ENCODE results near the gene CENPB.
"Not testable (repeated sequence)": the region's sequence is repeated elsewhere in the genome, so short reads cannot be mapped to it uniquely, and the experiment has no call there.

CENPB gene, protein sequence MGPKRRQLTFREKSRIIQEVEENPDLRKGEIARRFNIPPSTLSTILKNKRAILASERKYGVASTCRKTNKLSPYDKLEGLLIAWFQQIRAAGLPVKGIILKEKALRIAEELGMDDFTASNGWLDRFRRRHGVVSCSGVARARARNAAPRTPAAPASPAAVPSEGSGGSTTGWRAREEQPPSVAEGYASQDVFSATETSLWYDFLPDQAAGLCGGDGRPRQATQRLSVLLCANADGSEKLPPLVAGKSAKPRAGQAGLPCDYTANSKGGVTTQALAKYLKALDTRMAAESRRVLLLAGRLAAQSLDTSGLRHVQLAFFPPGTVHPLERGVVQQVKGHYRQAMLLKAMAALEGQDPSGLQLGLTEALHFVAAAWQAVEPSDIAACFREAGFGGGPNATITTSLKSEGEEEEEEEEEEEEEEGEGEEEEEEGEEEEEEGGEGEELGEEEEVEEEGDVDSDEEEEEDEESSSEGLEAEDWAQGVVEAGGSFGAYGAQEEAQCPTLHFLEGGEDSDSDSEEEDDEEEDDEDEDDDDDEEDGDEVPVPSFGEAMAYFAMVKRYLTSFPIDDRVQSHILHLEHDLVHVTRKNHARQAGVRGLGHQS

DNA sequence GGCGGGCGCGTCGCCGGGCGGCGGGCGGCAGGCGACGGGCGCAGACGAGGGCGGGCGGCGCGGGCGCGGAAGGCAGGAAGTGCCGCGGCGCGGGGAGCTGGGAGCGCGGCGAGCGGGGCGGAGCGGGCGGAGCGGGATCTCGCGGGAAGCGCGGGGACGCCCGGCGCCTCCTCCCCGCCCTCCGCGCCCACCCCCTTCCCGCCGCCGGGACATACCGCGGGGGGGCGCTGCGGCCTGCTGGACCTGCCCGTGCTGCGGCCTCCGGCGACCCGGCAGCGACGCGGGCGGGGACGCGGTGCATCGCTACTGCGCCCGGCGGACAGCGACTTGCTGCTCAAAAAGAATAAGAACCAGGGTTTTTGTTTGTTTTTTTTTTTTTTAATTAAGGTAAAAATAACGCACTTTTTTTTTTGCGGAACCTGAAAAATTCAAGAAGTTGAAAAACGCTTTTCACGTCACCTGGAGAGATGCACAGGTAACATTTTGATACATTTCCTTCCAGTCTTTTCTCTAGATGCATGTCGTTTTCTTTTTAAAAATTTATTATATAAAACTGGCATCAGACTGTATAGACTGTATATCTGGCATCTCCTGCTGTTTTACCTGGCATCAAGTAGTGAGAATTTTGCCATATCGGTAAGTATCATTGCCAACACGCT lies at the start of gene CENPB:
CENPB (minus strand) TSS at position 76 of the 659 bp plus-strand sequence. CDS start 257 bp downstream, outside the sequence.
- H3K27me3 ChIP-seq (ENCODE audit: insufficient read depth, low read length), result peaks cover 14% of the 10 kb centered on the region
- H3K4me1 ChIP-seq (ENCODE audit: insufficient read depth, low read length), result peaks cover 6% of the 10 kb centered on the region; the same call in 1 of the 2 replicates
- H3K27ac ChIP-seq (ENCODE audit: low read length), result no peak within 1 kb of the TSS
- peak within 1 kb of the TSS; percentile 83 for H3K4me3 ChIP-seq (ENCODE audit: low read length)
- no peaks in the 10 kb centered on the region for H3K9me3 ChIP-seq (ENCODE audit: insufficient read depth, low read depth, low read length)
- H3K36me3 ChIP-seq (ENCODE audit: insufficient read depth, low read depth, low read length), result peaks cover 7% of the 10 kb centered on the region; the same call in 1 of the 2 replicates
- H3K9ac ChIP-seq (ENCODE audit: low read depth, low read length), result peak within 1 kb of the TSS; percentile 80

DNA sequence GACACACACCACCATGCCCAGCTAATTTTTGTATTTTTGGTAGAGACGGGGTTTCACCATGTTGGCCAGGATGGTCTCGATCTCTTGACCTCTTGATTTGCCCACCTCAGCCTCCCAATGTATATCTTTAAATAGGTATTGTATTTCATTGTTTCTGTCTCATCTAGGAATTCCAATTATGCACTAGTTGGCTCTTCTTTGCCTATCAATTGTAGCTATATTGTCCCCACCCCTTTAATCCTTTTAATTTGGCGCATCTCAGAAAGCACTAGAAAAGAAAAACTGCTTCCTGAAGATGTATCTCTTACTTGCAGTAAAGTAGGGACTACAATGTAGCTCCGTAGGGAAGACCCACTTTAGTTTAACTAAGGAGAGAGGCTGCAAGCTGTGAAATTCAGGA lies 49.6 kb upstream of the CENPB start:
- Histone ChIP-seq H3K9ac (ENCODE audit: low read depth, low read length) (no peak overlapping the region), H3K27ac (ENCODE audit: low read length) (no peak overlapping the region), H3K4me1 (ENCODE audit: insufficient read depth, low read length) (no peaks in the 10 kb centered on the region; the same call in 1 of the 2 replicates), H3K36me3 (ENCODE audit: insufficient read depth, low read depth, low read length) (no peaks in the 10 kb centered on the region), H3K27me3 (ENCODE audit: insufficient read depth, low read length) (no peaks in the 10 kb centered on the region), H3K9me3 (ENCODE audit: insufficient read depth, low read depth, low read length) (no peaks in the 10 kb centered on the region), H3K4me3 (ENCODE audit: low read length) (no peak overlapping the region)

DNA sequence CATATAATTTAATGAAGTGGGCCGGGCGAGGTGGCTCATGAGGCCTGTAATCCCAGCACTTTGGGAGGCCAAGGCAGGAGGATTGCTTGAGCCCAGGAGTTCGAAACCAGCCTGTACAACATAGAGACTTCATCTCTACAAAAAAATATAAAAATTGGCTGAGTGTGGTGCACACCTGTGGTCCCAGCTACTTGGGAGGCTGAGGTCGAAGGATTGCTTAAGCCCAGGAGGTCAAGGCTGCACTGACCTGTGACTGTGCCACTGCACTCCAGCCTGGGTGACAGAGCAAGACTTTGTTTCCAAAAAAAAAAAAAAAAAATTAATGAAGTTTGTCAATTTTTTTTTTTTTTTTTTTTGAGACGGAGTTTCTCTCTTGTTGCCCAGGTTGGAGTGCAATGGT lies 43.4 kb upstream of the CENPB start:
- not testable (repeated sequence) for H3K4me1 ChIP-seq (ENCODE audit: insufficient read depth, low read length); H3K9me3 ChIP-seq (ENCODE audit: insufficient read depth, low read depth, low read length); H3K27me3 ChIP-seq (ENCODE audit: insufficient read depth, low read length); H3K27ac ChIP-seq (ENCODE audit: low read length); H3K4me3 ChIP-seq (ENCODE audit: low read length); H3K36me3 ChIP-seq (ENCODE audit: insufficient read depth, low read depth, low read length); H3K9ac ChIP-seq (ENCODE audit: low read depth, low read length)

DNA sequence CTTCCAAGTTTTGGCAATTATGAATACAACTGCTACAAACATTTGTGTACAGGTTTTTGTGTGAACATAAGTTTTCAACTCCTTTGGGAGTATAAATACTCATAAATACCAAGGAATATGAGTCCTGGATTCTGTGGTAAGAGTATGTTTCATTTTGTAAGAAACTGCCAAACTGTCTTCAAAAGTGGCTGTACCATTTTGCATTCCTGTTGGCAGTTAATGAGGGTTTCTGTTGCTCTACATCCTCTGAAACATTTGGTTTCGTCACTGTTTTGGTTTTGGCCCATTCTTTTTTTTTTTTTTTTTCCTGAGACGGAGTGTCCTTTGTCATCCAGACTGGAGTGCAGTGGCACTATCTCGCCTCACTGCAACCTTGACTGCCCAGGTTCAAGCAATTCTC lies 42.3 kb upstream of the CENPB start:
- Histone ChIP-seq H3K9ac (ENCODE audit: low read depth, low read length) (no peak overlapping the region), H3K4me1 (ENCODE audit: insufficient read depth, low read length) (no peaks in the 10 kb centered on the region), H3K4me3 (ENCODE audit: low read length) (no peak overlapping the region), H3K27me3 (ENCODE audit: insufficient read depth, low read length) (no peaks in the 10 kb centered on the region), H3K9me3 (ENCODE audit: insufficient read depth, low read depth, low read length) (no peaks in the 10 kb centered on the region), H3K27ac (ENCODE audit: low read length) (no peak overlapping the region), H3K36me3 (ENCODE audit: insufficient read depth, low read depth, low read length) (no peaks in the 10 kb centered on the region)

DNA sequence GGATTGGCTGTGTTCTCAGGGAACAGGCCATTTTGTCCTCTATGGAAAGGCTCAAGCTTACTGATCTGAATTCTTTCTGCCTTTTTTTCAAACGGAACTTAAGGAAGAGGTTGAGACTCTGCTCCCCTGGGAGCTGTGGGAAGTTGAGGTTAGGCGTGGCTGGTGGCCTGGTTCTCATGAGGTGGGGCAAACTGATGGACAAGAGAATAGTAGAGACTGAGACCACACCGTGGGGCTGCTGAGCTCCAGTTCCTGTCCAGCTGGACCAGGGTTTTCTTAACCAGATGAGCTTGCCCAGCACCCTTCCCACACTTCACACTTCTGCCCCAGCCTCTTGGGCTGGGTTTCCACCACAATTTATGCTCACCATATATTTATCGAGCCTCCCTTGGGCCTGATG lies 39.9 kb upstream of the CENPB start:
- no peak overlapping the region for H3K27ac ChIP-seq (ENCODE audit: low read length)
- 0 out of 2 replicates have a peak, but pooled peaks cover 4% of the 10 kb centered on the region for H3K36me3 ChIP-seq (ENCODE audit: insufficient read depth, low read depth, low read length)
- H3K4me1 ChIP-seq (ENCODE audit: insufficient read depth, low read length), result no peaks in the 10 kb centered on the region

DNA sequence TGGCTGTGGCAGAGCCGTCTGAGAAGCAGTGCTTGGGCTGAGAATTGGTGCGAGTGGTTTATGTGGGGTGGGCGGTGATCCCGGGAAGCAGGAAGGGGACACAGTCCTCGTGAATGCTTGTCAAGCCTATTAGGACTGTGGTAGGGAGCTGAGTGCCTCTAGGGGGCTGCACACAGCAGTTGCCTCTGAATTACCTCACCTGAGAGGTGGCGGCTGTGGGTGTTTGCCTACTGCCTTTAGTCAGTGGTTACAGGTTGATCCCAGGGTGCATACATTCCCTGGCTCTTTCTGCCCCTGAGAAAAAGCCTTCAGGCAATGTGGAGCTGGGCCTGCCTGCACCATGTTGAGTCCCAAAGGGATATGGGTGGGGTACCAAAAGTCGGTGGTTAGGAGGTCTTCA lies 39.0 kb upstream of the CENPB start:
- Histone ChIP-seq H3K4me1 (ENCODE audit: insufficient read depth, low read length) (no peaks in the 10 kb centered on the region), H3K9ac (ENCODE audit: low read depth, low read length) (no peak overlapping the region), H3K36me3 (ENCODE audit: insufficient read depth, low read depth, low read length) (0 out of 2 replicates have a peak, but pooled peaks cover 4% of the 10 kb centered on the region), H3K27ac (ENCODE audit: low read length) (no peak overlapping the region), H3K27me3 (ENCODE audit: insufficient read depth, low read length) (no peaks in the 10 kb centered on the region), H3K4me3 (ENCODE audit: low read length) (no peak overlapping the region), H3K9me3 (ENCODE audit: insufficient read depth, low read depth, low read length) (no peaks in the 10 kb centered on the region)

More for the DNA sequence above, 39.9 kb upstream of the CENPB start:
- no peaks in the 10 kb centered on the region for H3K27me3 ChIP-seq (ENCODE audit: insufficient read depth, low read length)
- no peak overlapping the region for H3K9ac ChIP-seq (ENCODE audit: low read depth, low read length)
- no peaks in the 10 kb centered on the region for H3K9me3 ChIP-seq (ENCODE audit: insufficient read depth, low read depth, low read length)
- H3K4me3 ChIP-seq (ENCODE audit: low read length), result no peak overlapping the region

DNA sequence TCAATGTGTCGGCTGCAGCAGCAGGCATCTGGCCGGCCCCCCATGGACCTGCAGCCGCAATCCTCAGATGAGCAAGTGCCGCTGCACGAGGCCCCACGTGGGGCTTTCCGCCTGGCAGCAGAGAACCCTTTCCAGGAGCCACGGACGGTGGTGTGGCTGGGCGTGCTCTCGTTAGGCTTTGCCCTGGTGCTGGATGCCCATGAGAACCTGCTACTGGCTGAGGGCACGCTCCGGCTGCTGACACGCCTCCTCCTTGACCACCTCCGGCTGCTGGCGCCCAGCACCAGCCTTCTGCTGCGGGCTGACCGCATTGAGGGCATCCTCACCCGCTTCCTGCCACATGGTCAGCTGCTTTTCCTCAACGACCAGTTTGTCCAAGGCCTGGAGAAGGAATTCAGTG lies 37.3 kb upstream of the CENPB start:
- 0 out of 2 replicates have a peak, but pooled peaks cover 4% of the 10 kb centered on the region for H3K36me3 ChIP-seq (ENCODE audit: insufficient read depth, low read depth, low read length)
- no peaks in the 10 kb centered on the region; the same call in 1 of the 2 replicates for H3K4me1 ChIP-seq (ENCODE audit: insufficient read depth, low read length)
- no peak overlapping the region for H3K9ac ChIP-seq (ENCODE audit: low read depth, low read length)
- H3K27me3 ChIP-seq (ENCODE audit: insufficient read depth, low read length), result no peaks in the 10 kb centered on the region
- no peaks in the 10 kb centered on the region for H3K9me3 ChIP-seq (ENCODE audit: insufficient read depth, low read depth, low read length)
- H3K27ac ChIP-seq (ENCODE audit: low read length), result no peak overlapping the region
- no peak overlapping the region for H3K4me3 ChIP-seq (ENCODE audit: low read length)

DNA sequence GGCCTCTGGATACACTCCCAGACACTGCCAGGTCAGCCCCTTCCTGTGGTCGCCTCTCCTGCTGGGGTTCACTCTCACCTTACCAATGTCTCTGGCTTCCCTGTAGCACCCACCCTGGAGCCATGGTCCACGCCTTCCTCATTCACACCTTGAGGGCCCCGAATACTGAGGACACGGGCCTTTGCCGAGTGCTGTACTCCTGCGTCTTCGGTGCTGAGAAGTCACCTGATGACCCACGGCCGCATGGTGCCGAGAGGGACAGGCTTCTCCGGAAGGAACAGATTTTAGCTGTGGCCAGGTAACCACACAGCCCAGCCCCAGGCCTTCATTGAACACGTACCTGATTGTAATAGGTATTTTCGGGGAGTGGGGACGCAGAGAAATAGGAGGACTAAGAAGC lies 35.5 kb upstream of the CENPB start:
- H3K4me1 ChIP-seq (ENCODE audit: insufficient read depth, low read length), result no peaks in the 10 kb centered on the region; the same call in 1 of the 2 replicates

DNA sequence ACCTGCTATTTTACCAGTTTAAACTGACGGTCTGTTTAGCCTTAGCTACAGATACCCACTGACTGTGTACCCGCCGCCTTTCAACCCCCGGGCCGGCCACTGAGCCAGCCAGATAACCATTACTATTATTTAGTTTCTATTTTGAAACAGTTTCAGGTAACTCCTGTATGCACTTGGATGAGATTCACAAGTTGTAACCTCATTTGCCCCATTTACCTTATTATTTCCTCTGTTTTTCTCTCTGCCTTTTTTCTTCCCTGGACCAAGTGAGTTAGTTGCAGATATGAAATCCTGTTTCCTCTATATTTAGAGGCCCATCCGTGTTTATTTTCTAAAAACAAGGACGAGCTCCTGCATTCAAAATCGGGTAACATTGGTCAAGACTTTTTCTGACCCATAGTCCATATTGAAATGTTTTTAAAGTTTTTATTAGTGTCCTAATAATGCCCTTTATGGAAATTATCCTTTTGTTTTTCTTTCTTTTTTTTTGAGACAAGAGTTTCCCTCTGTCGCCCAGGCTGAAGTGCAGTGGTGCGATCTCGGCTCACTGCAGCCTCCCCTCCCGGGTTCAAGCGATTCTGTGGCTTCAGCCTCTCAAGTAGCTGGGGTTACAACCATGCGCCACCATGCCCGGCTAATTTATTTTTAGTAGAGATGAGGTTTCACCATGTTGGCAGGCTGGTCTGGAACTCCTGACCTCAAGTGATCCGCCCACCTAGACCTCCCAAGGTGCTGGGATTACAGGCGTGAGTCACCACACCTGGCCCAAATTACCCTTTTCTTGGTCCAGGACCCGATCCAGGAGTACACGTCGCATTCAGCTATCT lies 34.6 kb upstream of the CENPB start:
- Histone ChIP-seq H3K27ac (ENCODE audit: low read length) (peak overlapping the region; percentile 41), H3K4me1 (ENCODE audit: insufficient read depth, low read length) (peaks cover 4% of the 10 kb centered on the region; the same call in 1 of the 2 replicates), H3K4me3 (ENCODE audit: low read length) (peak overlapping the region; percentile 89), H3K9ac (ENCODE audit: low read depth, low read length) (peak overlapping the region; percentile 88; the same call in 1 of the 2 replicates), H3K36me3 (ENCODE audit: insufficient read depth, low read depth, low read length) (0 out of 2 replicates have a peak, but pooled peaks cover 4% of the 10 kb centered on the region), H3K27me3 (ENCODE audit: insufficient read depth, low read length) (no peaks in the 10 kb centered on the region), H3K9me3 (ENCODE audit: insufficient read depth, low read depth, low read length) (no peaks in the 10 kb centered on the region)

More for the DNA sequence above, 35.5 kb upstream of the CENPB start:
- Histone ChIP-seq H3K27ac (ENCODE audit: low read length) (no peak overlapping the region), H3K36me3 (ENCODE audit: insufficient read depth, low read depth, low read length) (0 out of 2 replicates have a peak, but pooled peaks cover 4% of the 10 kb centered on the region), H3K9me3 (ENCODE audit: insufficient read depth, low read depth, low read length) (no peaks in the 10 kb centered on the region), H3K27me3 (ENCODE audit: insufficient read depth, low read length) (no peaks in the 10 kb centered on the region), H3K9ac (ENCODE audit: low read depth, low read length) (no peak overlapping the region), H3K4me3 (ENCODE audit: low read length) (no peak overlapping the region)

DNA sequence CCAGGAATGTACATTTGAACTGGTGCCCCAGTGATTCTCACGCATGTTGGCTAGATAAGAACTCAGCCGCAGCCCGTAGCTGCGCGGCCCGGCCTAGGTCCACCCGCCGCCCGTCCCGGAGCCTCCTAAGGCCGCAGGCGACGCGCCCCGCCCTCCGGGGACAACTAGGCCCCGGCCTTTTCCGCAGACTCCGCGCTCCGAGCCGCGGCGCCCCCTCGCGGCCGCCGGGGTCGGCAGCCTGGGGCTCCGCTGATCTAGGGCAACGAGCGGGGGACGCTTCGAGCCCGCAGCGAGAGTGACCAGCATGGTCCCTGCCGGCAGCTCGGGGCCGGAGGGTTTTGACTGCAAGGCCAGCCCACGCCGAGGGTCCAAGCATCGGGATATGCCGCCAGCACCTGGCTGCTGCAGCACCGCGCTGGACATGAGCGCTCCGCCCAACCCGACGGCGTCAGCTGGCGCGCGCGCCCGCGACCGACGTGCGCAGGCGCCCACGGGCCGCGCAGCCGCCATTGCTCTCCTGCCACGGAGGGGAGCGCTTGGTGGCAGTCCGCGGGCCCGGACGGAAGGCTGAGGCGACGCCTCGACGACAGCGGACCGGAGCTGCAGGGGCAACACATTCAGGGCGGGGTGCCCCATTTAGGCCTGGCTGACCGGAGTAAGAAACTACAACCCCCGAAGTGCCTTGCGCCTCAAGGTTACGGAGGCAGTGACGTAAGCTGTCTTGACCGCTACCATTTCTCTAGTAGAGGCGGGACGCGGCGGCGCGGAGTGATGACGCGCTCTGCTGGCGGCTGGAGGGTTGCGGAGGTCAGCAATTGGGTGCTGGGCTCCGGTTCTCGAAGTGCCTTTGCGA lies 33.7 kb upstream of the CENPB start, which contains the start of gene AP5S1:
AP5S1 (plus strand) TSS at position 500 of the 853 bp plus-strand sequence. CDS start 1,571 bp downstream, outside the sequence.
- Histone ChIP-seq H3K27ac (ENCODE audit: low read length) (peak within 1 kb of the TSS; percentile 41), H3K36me3 (ENCODE audit: insufficient read depth, low read depth, low read length) (0 out of 2 replicates have a peak, but pooled peaks cover 4% of the 10 kb centered on the region), H3K4me3 (ENCODE audit: low read length) (peak within 1 kb of the TSS; percentile 89), H3K9ac (ENCODE audit: low read depth, low read length) (peak within 1 kb of the TSS; percentile 88), H3K9me3 (ENCODE audit: insufficient read depth, low read depth, low read length) (no peaks in the 10 kb centered on the region), H3K4me1 (ENCODE audit: insufficient read depth, low read length) (peaks cover 4% of the 10 kb centered on the region; the same call in 1 of the 2 replicates), H3K27me3 (ENCODE audit: insufficient read depth, low read length) (no peaks in the 10 kb centered on the region)

All from iPS-20b (cell line).